IPS-NIHi7 (cell line): Measurements from ENCODE around the gene CSNK2A2.

Experiments
- DNase-seq: peaks from one replicate; pipeline ENCODE4 v3.0.0; 2012; ENCODE audit warnings: mixed read lengths; ENCODE audit errors: extremely low spot score

Gene CSNK2A2

DNA sequence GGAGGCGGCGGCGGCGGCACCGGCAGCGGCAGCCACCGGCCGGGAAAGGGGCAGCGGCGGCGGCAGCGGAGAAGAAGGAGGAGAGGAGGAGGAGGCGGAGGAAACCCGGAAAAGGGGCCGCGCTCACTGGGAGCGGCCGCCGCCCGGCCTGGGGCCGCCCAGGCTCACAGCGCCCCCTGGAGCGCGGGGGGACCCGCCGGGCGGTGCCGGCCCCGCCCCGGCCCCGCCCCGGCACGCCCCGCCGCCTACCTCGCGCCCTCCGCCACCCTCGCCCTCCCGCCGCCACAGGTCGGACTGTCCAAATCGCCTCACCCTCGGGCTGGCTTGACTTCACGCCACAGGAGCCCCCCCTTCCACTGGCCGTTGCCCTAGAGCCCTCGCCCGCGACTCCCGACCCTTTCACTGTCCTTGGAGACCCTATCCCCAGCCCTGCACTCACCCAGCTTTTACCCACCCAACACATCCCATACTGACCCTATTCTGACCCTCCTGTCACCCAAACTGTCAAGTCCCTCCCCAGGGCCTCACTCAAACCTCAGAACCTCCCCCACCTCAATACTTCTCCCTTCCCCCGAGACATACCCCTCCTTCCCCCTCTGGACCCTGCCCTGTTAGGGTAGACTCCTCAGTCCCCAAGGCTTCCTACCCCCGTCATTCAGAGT, at the start of gene CSNK2A2:
Gene CSNK2A2 (minus strand): TSS at position 85 of the 662 bp plus-strand sequence. CDS start 370 bp downstream, outside the sequence.
- DNase-seq, result peak; percentile 95

DNA sequence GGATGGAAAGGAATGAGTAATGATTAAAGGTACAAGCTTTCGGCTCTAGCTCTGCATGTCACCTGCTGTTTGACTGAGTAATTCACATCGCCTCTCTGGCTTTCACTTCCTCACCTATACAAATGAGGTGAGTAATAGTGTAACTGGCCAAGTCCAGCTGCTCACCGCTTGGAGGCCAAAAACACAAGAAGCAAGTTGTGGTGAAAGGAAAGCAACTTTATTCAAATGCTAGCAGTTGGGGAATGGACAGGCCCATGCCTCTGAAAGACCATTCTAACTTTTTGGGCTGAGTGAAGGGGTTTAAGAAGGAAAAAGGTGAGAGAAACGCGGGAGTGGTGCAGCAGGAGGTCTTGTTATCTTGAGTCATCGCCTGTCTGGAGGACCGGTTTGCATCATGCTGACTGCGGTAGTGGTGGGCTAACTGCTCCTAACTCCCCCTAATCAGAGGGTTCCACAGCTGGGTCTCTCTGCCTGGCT, 45.7 kb upstream of the CSNK2A2 start:
- DNase-seq, result no peak

DNA sequence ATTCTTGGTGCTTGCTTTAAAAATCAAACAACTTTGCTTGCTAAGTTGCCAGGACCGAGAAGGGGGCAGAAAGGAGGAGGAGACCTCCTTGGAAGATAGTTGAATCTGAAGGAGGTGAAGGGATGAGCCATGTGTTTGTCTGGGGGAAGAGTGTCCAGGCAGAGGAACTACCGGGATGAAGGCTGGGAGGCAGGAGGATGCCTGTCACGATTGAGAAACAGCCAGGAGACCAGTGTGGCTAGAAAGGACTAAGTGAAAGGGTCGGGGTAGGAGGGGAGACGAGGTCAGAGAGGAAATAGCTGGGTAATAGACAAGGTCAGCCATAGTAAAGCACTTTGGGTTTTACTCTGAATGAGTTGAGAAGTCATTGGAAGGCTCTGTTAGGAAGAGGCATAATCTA, 38.9 kb upstream of the CSNK2A2 start:
- DNase-seq, result peak; percentile 22

DNA sequence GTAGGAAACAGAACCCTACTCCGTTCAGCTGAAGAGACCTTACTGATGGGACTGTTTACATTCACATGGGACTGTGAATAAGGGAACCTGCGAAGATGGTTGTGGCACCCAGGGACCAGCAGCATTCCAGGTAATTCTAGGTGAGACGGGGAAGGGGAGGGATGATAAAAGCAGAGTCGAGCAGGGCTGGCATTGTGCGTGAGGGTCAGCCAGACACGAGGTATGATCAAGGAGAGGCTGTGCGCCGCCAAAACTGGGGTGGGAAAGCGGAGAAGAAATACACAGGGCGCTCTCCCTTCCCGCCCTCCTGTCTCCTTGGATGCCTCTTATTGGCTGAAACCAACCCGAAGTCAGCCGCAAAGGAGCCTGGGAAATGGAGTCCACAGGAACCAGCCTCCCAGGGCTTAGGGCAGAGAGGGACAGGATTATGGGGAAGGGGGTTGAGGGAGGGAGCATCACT, 38.4 kb upstream of the CSNK2A2 start:
- DNase-seq, result peak; percentile 89

DNA sequence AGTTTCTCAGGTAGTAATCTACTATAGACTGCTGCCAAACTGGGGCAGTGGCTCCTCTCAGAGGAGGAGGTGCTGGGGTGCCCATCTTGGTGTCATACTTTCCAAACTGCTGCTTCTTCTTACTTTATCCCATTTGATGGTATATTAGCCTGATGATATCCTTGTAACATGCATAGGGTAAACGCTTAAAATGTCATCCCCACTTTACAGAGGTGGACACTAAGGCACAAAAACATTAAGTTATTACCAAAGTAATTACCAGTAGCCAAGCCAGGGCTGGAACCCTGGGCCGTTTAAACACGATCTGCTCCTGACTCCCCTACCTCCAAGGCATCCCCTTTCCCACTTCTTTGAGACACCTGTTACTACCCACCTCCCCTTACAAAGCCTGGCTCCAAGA, 37.8 kb upstream of the CSNK2A2 start:
- DNase-seq, result no peak

DNA sequence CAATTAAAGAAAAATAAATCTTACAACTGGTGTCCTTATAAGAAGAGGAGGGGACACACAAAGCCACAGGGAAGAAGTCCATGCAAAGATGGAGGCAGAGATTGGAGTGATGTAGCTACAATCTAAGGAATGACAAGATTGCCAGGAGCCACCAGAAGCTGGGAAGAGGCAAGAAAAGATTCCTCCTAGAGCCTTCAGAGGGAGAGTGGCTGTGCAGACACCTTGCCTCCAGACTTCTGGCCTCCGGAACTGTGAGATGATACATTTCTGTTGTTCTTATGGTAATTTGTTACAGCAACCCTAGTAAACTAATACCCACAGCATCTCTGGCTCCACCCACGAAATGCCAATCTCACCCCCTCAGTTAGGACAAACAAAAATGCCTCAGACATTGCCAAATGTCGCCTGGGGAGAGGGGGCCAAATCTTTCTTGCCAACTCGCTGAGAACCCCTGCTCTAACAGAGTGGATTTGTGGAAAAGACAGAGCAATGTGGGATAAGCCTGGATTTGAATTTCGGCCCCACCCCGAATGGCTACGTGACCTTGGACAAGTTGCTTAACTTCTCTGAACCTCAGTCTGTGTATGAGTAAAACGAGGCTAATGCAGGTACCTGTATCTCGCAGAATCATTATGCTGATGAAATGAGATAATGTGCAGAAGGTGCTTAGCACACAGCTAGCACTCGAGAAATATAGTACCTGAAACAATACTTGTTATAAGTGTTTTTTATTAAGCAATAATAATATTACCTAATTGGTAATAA, 37.1 kb upstream of the CSNK2A2 start:
- DNase-seq, result no peak

DNA sequence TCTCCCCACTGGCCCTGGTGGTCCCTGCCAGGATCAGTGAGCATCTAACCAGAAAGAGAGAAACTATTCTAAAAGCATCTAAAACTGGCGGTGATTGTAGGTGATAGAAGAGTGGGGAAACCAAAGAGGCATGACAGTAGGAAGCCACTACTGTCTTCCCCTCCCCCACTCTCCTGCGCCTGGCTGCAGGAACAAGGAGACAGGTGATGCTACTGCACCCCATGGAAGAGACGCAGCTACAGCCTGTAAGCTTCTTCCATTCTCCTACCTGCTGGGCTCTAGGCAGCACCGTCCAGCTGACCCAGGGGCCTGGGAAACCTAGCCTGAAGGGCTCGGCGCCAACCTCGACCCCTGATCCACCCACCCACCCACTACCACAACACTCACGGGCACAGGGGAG, 32.4 kb upstream of the CSNK2A2 start:
- DNase-seq, result no peak

DNA sequence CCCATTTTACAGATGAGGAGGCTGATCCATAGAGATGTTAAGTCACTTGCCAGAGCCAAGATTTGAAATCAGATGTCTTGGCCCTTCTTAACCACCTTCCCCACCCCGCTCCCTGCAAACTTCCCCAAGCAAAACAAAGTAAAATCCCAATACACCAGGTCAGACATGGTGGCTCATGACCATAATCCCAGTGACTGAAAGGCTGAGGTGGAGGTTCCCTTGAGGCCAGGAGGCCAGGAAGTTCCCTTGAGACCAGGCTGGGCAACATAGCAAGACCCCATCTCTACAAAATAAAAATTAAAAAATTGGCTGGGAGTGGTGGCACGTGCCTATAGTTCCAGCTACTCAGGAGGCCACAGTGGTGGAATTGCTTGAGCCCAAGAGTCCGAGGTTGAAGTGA, 28.9 kb upstream of the CSNK2A2 start:
- DNase-seq, result no peak

DNA sequence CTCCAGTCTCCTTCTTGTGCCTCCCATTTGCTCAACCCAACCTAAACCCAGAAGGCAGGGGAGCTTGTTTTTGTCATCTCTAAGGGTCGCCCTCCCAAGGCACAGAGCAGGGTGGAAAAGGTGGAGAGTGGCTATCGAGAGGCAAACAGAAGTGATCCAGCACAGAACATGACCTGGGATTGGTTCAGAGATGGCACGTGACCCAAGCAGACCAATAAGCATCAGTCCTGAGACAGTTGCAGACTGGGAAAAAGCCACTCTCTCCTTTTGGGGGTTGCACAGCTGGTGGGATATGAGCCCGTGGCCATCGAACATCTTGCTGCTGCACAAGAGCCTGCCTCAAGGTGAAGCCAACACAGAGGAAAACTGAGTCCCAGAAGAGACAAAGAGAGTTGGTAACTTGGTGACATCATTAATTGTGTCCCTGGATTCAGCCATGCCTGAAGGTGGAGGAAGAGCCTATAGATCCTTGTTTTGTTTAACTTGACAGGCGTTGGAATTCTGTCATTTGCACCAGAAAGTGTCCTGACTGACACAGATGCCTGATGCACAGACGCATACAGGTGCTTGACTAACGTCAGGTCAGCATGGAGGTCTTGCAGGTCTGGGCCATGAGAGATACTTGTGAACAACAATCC, 28.2 kb upstream of the CSNK2A2 start:
- no peak for DNase-seq

DNA sequence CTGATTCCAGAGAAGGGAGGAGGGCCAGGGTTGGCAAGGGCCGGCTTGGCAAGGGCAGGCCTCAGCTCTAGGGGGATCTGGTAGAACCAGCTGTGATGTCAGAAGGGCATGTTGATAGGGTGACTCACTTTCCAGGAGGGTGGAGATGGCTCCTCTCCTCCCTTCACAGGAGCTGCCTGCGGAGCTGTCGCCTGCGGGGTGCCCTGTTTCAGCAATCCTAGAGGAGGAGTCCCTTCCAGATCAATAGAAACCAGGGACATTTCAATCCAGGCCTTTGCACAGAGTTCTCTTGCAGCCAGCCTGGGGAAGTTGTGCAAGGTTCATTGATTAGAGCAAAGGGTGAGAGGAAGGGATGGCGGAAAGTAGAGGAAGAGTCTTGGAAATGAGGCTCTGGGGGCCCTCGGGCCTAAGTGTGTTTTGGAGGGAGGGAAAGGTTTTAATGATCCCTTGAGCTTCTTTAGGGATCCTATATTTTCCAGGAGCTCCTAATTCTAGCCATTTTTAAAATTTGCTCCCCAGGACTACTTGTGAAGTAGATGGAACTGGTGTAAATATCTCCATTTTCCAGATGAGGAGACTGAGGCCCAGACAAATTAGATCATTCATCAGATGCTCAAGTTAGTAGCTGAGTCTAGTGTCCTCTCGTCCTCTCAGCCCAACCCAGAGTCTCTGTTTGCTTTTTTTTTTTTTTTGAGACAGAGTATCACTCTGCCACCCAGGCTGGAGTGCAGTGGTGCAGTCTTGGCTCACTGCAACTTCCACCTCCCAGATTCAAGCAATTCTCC, 24.8 kb upstream of the CSNK2A2 start:
- DNase-seq, result peak; percentile 74

DNA sequence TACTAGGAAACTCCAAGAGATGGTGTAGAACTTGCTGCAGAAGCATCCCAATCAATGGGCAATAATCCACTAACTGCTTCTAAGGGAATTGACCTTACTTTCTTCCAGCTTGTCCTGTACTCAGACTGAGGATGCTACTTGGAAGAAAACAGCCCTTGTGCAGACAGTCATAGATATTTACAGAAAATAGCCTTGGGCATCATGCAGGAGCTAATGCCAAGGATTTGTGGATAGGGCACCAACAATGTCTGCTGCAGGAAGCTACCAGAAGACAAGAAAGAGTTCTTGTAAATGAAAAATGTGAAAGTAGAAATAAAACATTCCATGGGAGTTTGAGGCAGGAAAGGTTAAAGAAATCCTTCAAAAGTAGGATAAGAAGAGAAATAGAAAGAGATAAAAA, 21.5 kb upstream of the CSNK2A2 start:
- DNase-seq, result no peak

DNA sequence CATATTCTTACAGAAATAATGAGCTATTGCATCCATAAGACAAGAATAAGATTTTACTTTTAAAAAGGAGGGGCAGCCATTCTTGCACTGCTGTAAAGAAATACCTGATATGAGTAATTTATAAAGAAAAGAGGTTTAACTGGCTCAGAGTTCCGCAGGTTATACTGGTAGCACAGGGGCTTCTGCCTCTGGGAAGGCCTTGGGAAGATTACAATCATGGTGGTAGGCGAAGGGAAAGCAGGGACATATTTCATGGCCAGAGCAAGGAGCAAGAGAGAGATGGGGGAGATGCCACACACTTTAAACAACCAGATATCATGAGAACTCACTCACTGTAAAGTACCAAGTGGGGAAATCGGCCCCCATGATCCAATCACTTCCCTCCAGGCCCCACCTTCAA, 20.9 kb upstream of the CSNK2A2 start:
- no peak for DNase-seq

DNA sequence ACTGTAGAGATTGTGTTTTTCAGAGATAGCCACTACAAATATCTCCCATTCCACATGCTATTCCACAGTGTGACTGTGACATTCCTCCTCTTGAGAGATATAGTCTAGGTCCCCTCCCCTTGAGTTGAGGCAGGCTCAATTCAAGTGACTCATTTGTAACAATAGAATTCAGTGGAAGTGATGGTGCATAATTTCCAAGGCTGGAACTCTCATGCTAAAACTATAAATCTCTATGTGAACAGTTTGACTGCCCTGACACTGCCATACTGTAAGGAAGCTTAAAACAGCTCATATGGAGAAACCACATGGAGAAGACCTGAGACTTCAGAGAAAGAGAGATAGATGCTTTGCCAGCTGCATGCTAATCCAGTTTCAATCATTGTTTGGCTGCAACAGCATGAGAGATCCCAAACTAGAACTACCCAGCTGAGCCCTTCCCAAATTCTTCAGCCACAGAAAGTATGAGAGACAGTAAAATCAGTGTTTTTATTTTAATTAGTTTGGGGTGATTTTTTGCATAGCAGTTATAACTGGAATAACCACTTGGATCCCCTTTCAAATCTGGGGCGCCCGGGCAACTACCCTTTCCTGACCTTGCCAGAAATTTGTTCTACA, 19.5 kb upstream of the CSNK2A2 start:
- DNase-seq, result no peak

DNA sequence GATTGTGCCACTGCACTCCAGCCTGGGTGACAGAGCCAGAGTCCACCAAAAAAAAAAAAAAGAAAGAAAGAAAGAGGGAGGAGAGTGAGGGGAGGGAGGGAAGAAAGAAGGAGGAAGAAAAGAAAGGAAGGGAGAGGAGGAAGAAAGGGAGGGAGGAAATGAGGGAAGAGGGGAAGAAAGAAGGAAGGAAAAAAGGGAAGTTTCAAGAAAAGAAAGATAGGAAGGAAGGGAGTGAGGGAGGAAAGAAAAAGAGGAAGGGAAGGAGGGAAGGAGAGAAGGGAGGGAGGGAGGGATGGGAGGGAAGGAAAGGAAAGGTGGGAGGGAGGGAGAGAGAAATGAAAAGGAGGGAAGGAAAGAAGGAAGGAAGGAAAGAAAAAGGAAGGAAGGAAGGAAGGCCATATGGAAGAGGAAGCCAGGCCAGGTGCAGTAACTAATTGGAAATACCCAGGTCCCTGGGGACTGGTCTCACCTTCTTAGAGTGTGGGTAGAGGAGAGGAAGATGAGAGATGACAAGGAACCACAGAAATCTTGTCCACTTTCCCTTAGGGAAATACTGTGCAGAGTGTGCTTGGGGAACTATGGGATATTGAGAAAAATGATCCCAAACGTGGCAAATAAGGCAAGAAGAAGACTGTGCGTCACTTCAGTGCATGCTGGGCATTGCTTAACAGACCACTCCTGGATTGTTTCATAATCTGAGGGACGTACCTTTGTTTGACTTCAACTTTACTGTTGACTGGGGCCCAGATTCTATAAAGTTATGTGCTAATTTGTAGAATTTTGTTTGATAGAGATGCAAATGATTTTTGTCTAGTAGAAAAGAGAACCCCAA, 15.1 kb upstream of the CSNK2A2 start:
- DNase-seq, result no peak

DNA sequence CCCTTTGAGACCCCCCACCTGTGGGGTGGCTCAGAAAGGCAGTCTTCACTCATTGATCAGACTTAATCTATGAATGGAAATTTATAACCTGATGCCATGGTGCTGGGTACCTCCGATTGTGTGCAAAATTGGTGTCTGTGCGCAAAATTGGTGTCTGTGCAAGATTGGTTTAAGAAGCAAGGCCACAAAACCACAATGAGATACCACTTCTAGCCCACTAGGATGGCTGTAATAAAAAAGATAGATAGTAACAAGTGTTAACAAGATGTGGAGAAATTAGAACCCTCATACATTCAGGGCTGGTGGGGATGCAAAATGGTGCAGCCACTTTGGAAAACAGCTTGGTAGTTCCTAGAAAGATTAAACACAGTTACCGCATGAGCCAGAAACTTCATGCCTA, 13.9 kb upstream of the CSNK2A2 start:
- DNase-seq, result no peak

DNA sequence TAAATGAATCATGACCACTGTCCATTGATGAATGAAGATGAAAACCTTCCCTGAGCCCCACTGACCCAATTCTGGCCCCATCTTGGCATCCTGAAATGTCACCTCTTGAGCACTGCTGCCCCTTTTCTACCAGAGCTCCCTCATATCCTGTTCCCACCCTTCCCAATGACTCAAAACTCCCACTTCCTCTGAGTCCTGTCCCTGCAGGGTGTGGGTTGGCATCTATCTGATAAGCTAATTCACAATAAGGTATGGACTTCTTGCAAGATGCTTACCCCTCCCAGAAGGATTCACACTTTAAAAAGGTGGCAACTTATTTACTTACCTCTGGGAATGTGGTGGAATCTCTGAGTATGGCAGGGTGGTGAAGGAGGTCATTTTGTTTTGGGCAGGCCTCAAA, 13.3 kb upstream of the CSNK2A2 start:
- DNase-seq, result no peak

DNA sequence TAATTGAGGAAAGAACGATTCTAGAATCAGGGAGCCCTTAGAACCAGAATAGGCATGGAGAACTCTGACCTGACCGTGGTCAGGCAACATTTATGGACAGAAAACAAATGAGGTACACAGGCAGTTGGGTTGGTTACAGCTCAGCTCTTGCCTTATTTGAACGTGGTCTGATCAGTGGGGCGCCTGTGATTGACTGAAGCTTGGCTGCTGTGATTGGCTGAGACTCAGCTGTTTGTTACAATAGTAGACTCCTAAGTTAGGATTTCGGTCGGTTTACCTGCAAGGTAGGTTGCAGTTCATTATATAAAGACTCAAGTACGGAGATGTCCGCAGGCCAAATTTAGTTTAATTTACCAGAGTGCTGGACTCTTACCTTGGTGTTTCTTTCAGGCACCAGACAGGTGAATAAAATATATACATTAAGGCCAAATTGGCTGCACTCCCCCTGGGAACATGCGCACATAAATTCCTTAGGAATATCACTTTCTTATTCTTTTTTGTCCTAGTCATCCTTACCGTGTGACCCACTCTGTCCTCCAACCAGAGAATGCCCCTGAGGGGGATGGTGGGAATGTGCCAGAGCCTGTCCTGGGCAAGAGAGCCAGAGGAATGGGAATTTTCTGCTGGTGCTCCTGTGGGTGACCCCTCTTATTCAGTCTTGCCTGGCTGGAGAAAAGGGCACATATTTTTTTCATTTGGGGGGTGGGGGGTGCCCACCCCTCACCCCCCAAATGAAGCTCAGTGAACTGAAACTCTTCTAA, 7.5 kb upstream of the CSNK2A2 start:
- peak; percentile 24 for DNase-seq

DNA sequence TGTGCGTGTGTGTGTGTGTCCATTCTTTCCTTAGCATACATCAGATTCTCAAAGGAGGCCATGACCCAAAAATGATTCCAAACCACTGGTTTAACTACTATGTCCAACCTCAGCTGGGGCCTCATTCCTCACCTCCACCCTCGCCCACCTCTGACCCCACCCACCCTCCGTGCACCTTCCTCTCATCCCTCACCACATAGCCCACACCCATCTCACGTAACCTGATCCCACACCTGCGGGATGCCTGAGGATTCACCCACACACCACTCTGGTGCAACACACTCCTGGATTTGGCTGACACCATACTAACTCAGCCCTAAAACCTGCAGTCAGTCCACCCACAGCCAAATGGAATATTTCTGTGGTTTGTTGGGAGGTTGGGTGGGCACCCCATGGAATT, 3.3 kb upstream of the CSNK2A2 start:
- peak; percentile 46 for DNase-seq

DNA sequence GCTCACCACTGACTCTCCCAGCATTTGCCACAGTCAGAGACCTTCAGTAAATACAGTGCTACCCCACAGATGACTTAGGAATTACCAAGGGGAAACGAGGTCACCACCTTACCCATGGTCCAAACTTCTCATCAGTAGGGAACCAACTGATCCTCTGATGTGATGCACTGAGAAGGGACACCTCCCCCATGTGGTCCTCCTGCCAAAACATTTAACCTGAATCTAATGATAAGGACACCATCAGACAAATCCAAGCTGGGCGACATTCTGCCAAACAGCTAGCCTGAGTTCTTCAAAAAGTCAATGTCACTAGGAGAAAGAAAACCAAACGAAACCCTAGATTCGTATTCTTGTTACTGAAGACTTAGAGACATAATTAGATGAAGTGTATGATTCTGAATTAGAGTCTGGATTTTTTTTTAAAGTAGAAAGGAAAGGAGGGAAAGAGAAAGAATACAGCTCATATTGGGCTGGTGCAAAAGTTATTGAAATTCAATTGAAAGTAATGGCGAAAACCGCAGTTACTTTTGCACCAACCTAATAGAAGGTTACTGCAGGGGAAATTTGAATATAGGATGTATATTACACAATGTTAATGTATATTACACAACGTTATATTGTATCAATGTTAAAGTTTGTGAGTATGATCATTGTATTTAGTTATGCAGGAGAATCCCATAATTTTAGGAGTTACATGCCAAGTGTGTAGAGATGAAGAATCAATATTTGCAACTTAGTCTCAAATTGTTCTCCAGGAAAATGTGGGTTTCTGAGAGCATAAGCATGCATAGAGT, 2.3 kb upstream of the CSNK2A2 start:
- no peak for DNase-seq
